Urothelium cell line (cell line): ENCODE data around the gene CHURC1.

Experiments used
- DNase-seq: peaks from one replicate; pipeline ENCODE4 v3.0.0; 2011; ENCODE audit warnings: low spot score, mixed read lengths
- FAIRE-seq: peaks from 2 replicates; lab custom pipeline; 2011; peaks lifted over from hg19 to GRCh38; lab: Jason Lieb, UNC

Gene CHURC1

GRCh38 chr14:64914237-64915028 is at the start of gene CHURC1:
Gene CHURC1, plus strand, starts transcription at chr14:64914455. Its CDS starts 41 bp downstream, at chr14:64914496.
- peak; percentile 99 for FAIRE-seq

DNA sequence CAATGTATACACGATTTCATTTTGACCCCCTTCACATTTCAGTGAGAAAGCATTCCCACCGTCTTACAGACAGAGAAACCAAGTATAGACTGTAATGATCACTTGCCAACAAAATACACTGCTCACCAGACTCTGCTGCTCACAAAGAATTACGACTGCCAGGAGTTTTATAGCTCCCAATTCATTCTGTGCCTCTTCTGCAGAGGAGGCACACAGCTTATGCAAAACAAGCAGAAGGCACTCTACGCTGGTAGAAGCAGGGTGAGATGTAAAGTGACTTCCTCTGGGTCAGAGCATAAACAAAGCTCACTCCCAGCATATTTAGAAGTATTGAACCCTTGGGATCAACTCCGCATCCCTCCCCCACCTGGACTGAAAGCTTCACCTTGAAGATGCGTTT is 49.1 kb upstream of the CHURC1 start:
- FAIRE-seq (no peak), DNase-seq (no peak)

More at GRCh38 chr14:64914237-64915028, at the start of gene CHURC1:
- DNase-seq, result peak; percentile 100

- DNase-seq, result no peak
- no peak for FAIRE-seq
These were observed 48.3 kb upstream of the CHURC1 start for GRCh38 chr14:64865992-64866391.

GRCh38 chr14:64867182-64867581 is 47.1 kb upstream of the CHURC1 start:
- peak; percentile 72 for FAIRE-seq

DNA sequence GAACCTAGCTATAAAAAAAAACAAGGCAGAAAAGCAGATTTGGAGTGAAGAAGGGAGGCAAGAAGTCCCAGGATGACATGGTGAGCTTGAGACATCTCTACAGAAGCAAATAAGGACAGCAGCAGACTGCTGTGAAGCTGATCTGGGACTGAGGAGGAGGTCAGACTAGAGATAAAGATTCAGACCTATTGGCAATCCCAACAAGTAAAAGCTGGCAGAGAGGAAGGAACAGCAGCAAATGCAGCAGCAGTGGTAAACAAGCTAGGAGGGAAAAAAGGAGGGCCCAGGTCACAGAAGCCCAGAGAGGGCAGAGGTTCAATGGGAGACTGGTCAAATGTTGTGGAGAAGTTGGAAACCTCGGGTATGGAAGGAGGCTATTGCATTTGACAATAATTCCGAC is 45.9 kb upstream of the CHURC1 start:
- FAIRE-seq (peak; percentile 23), DNase-seq (no peak)

More at GRCh38 chr14:64867182-64867581, 47.1 kb upstream of the CHURC1 start:
- DNase-seq, result no peak

DNA sequence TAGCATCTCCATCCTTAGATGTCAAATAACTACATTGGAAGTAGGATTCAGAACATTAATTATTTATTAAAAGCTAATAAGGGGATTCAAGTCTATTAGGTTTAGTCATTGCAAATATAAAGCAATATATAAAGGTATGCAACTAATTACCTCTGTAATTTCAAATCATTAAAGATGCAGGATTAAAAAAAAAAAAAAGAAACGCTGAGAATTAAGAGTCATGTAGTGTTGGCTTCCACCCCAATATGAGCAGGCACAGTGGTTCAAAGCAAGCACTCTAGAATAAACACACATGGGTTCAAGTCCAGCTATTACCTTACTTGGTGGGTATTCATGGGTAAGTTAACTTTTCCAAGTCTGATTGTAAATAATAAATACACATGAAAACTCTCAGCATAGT is 45.4 kb upstream of the CHURC1 start:
- DNase-seq (no peak), FAIRE-seq (no peak)

DNA sequence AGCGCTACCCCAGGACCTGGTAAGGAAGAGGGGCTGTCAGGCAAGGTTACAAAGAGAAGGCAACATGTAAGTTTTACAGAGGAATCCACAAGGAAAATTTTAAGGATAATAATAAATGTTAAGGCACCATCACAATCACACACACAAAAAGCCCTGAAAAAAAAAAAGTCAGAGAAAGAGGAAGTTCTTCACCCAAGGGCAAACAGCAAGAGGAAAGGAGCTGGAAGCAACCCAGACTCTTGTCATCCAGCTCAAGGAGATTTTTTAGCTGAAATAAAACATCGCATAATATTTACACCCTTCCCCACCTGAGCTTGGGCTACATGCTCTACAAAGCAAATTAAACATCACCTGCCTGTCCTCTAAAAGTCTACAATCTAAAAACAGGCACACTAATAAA is 44.1 kb upstream of the CHURC1 start:
- no peak for DNase-seq
- FAIRE-seq, result no peak

DNA sequence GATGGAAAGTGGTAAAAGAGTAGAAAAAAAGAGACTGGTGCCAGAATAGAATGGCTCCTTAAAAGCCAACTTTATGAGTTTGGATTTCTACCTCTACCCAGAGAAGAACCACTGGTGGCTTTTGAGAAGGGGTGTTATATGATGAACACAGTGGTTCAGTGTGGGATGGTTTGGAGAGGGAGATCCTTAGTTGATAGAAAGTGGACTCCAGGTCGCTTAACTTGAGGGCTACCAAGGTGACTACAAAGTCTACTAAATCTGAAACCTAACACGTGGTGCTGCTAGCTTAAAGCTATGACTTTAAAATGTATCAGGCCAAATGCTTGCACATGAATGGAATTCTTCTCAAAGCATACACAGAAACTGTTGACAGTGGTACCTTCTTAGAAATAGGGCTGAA is 42.9 kb upstream of the CHURC1 start:
- DNase-seq, result no peak

DNA sequence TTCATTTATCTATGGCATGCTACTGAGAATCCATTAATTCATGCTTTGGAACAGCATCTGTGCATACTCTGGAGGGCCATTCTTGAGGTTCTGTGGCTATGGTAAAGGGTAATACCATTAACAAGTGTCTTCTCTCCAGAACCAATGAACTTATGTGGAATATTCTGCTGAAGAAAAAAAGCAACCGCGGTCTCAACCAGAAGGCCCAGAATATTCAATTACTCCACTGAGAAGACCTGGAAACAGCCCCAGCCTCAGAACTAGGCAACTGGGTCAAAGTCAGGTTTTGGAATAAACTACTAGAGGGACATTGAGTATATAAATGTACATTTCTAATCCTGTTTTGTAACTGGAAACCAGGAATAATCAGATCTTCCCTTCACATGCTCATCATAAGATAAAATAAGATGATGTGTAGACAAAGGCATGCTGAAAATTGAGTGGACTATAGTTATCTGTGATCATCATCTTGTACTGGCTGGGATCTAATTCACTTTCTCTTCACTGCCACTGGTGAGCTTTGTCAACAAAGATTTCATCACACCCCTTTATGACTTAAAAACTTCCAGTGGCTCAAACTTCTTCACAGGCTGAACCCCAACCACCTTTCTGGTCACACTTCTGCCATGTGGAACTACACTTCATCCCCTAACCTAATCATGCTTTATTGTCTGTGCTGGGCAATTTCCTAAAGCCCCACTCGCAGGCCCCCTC is 40.6 kb upstream of the CHURC1 start:
- FAIRE-seq, result peak; percentile 32
- no peak for DNase-seq

More for the DNA sequence above, 42.9 kb upstream of the CHURC1 start:
- FAIRE-seq, result no peak

- FAIRE-seq (peak; percentile 89), DNase-seq (no peak)
These were observed 38.9 kb upstream of the CHURC1 start for GRCh38 chr14:64875350-64875749.

DNA sequence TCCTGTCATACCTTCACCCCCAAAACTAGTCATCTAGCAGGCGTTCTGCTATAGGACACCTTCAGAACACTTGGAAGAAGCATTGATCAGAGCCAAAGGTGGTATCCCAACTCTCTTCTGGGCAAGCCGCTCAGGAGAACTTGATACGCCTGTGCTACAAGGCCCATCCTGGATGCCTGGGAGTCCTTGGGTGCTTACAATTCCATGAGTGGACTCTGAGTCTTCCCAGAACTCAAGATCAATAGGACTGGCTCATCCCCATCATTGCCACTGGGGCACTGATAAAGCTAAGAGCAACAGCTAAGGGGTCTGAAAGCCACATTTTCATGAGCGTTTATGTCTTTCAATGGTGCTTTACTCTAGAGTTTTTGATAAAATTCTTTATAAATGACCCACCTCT is 36.4 kb upstream of the CHURC1 start:
- peak; percentile 35 for FAIRE-seq

DNA sequence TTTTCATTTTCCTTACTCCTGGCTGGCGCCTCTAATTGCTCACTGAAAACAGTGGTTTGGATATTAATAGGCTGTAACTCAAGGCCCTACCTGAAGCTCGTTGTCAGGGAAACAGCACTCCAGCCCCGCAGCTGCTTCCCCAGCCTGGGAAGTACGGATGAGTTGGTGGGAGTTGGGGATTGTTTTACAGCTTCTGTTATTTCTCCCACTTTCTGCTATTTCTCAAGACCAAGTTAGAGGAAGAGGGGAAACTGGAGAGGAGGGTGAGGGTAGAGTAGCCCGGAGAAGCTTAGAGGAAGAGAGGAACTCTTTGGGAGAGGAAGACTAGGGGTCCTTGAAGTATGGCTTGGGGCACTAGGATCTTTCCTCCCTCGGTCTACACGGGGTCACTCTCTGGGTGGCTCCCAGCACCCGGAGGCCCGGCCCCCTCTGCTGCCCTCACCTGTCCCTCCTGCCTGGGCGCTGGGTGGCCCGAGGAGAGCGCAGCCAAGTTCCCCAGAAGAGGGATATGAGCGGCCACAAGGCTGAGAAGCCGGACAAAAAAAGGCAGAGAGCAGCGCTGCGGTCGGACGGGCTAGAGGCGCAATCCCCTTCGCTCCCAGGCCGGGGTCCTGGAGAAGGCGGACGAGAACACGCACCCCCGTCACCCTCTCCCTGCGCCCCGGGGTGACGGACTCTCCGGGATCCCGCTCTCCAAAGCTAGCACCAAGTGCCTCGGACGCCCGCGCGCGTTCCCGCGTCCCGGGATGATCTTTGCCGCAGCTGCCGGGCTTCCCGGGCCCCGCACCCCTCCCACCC is 35.2 kb upstream of the CHURC1 start:
- no peak for DNase-seq
- FAIRE-seq, result no peak

More for the DNA sequence above, 36.4 kb upstream of the CHURC1 start:
- DNase-seq, result no peak

DNA sequence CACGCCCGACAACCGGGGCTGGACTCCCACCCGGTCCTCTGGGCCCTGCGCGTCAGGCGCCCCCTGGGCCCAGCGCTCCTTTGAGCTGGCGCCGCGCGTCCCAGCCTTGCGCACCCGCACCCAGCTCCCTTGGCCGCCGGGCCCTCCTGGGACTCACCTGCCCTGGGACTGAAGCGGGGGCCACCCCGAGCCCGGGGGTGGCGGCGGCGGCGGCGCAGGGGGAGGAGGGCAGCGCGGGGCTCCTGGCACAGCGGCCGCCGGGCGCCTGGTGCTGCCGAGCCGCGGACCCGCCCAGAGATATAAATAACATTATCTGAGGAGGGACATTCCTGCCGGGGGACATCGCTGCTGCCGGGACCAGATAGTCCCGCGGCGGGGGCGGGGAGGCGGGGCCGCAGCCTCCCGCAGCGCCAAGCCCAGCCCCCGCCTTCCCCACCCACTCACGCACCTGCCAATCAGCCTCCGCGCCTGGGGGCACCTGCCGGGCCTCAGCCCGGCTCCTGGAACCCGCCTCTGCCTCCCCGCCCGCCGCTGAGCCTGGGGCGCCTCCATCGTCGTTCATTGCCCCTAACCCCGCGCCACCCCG is 34.5 kb upstream of the CHURC1 start, which contains the start of gene SPTB:
Gene SPTB (minus strand): TSS at position 273 of the 586 bp plus-strand sequence. CDS start 56,813 bp downstream, outside the sequence.
- peak; percentile 68 for DNase-seq
- FAIRE-seq, result no peak

- FAIRE-seq (peak; percentile 87), DNase-seq (peak; percentile 58)
These were observed 33.8 kb upstream of the CHURC1 start for GRCh38 chr14:64880221-64881121.

DNA sequence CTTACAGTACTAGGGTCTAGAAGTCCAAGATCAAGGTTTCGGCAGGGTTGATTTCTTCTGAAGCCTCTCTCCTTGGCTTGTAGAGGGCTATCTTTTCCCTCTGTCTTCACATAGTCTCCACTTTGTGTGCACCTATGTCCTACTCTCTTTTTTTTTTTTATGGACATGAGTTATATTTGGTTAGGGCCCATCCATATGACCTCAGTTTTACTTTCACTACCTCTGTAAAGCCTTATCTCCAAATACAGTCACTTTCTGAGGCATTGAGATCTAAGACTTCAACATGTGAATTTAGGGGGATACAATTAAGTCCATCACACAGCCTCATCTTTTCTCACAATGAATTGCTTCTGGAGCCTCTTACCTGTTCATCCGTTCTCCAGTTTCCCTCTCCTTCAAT is 28.7 kb upstream of the CHURC1 start:
- DNase-seq, result no peak
- no peak for FAIRE-seq

DNA sequence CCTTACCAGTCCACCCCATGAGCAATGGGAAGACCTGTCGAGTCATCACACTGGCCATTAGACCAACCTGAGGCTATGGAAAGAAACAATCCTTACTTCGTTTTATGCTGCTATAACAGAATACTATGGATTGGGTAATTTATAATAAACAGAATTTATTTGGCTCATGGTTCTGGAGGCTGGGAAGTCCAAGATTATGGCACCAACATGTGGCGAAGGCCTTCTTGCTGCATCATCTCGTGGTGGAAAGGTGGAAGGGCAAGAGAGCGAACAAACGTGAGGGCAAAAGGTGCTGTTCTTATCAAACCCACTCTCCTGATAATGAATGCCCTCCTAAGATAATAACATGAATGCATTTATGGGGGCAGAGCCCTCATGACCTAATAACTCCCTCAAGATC is 24.9 kb upstream of the CHURC1 start:
- no peak for DNase-seq
- FAIRE-seq, result peak; percentile 88

- DNase-seq (no peak), FAIRE-seq (peak; percentile 83)
These were observed 22.9 kb upstream of the CHURC1 start for GRCh38 chr14:64891173-64891838.

DNA sequence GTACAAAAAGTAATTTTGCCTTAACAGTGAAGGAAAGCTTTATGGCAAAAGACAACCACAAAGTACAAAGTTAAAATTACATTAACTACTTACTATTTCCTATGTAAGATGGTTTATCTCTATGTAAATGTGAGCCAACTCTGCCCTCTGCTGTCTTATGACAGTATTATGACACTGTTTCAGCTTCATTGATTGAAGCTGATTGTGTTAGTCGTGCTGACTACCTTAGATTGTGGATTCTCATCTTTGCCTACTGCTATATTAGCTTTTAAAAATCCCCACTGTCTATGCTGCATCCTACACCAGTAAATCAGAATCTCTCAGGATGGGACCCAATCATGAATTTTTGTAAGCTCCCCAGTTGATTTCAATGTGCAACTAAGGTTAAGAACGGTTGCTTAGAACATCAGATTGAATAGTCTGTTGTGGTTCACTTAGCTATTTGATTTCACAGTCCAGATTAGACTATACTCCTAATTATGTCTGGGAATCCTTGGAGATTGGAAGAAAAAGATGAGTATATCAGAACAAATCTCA is 22.3 kb upstream of the CHURC1 start:
- peak; percentile 93 for FAIRE-seq
- peak; percentile 60 for DNase-seq

DNA sequence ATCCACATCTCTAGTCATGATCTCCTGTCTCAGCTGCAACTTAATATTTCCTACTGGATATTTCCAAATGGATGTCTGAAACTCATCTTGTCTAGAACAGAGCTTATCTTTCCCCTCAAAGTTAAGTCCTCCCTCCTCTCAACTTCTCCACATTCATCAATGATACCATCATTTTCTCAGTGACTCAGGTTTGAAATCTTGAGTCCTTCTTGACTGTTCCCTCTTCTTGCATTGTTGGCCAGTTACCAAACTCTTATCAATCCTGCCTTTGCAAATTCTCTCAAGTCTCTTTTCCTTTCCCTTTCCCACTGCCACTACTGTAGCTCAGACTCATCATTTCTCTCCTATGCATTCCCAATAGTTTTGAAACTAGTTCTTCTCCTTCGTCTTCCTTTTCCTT is 14.3 kb upstream of the CHURC1 start:
- no peak for DNase-seq
- no peak for FAIRE-seq
